Thyroid gland (tissue), 4 donors: ENCODE results near the gene ATXN7L2.

Experiments
- POLR2A ChIP-seq, 2 donors: fragments of 450-650 bp; IDR thresholded peaks; one replicate each; pipeline ENCODE4 v1.6.1; 2017; ENCODE audit warnings: antibody characterized with exemption in 2 of 2, mild to moderate bottlenecking in 2 of 2, moderate library complexity in 1 of 2
- TF ChIP-seq, protein P1 (sequence below), 6 experiments: fragments of 200-600 bp in 3 of 6; fragments of 450-650 bp in 3 of 6; sonication (generic) in 3 of 6; IDR thresholded peaks; one replicate each; pipeline ENCODE4 v1.5.1; 2016 to 2019; ENCODE audit warnings: antibody characterized with exemption in 6 of 6, mild to moderate bottlenecking in 2 of 6, inconsistent platforms in 1 of 6, moderate library complexity in 1 of 6

DNA sequence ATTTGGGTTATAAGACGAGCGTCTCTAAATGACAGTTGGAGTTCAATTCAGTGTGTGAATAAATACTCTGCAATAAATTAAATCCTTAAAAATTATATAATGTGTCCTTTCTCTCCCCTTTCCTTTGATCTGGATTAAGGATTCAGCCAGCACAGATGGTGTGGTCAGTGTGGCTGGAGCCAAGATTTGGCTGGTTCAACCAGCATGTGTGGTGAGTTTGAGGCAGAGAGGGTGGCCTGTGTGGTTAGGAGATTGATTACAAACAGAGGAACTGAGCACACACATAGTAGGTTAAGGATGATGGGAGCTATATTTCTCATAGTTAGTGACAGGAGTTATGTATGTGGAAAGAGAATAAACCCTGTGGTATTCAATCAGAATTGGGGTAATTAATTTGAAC, 40.0 kb downstream of the ATXN7L2 start:
- TF ChIP-seq, protein P1, sequence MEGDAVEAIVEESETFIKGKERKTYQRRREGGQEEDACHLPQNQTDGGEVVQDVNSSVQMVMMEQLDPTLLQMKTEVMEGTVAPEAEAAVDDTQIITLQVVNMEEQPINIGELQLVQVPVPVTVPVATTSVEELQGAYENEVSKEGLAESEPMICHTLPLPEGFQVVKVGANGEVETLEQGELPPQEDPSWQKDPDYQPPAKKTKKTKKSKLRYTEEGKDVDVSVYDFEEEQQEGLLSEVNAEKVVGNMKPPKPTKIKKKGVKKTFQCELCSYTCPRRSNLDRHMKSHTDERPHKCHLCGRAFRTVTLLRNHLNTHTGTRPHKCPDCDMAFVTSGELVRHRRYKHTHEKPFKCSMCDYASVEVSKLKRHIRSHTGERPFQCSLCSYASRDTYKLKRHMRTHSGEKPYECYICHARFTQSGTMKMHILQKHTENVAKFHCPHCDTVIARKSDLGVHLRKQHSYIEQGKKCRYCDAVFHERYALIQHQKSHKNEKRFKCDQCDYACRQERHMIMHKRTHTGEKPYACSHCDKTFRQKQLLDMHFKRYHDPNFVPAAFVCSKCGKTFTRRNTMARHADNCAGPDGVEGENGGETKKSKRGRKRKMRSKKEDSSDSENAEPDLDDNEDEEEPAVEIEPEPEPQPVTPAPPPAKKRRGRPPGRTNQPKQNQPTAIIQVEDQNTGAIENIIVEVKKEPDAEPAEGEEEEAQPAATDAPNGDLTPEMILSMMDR (IDR thresholded peaks at IDR 0.05): no peak
- TF ChIP-seq POLR2A (IDR thresholded peaks at IDR 0.05): no peak
